HEK293 (cell line): ENCODE results near the gene AP1S2.

Experiments used
- CTCF ChIA-PET: fragments of 350-600 bp; formaldehyde crosslinking; extraction: SDS; loops from one replicate; lab custom pipeline; 2021; ENCODE audit warnings: antibody characterized with exemption; lab: Yijun Ruan, JAX
- POLR2A ChIA-PET: fragments of 300-600 bp; formaldehyde crosslinking; extraction: SDS; loops from one replicate; lab custom pipeline; 2020; ENCODE audit warnings: antibody characterized with exemption, inconsistent platforms; lab: Yijun Ruan, JAX
- H3K27ac ChIP-seq: fragments of 200-500 bp; sonication (Bioruptor generic); 2 replicates; pipeline ENCODE4 v1.5.1; 2014; ENCODE audit warnings: low read depth, low read length, control low read depth, inconsistent platforms; ENCODE audit errors: extremely low read depth
- H3K36me3 ChIP-seq, 2 experiments: fragments of 200-500 bp in 1 of 2; sonication (Bioruptor generic) in 1 of 2; 1 replicate in 1 of 2; 2 replicates in 1 of 2; pipeline ENCODE4 v1.5.1; 2014 to 2017; ENCODE audit warnings: inconsistent platforms in 2 of 2, low read length in 2 of 2; ENCODE audit not compliant: control insufficient read depth in 2 of 2, insufficient read depth in 1 of 2
- H3K4me1 ChIP-seq: fragments of 200-500 bp; sonication (Bioruptor generic); 2 replicates; pipeline ENCODE4 v1.5.1; 2014; ENCODE audit warnings: mild to moderate bottlenecking, low read length, inconsistent platforms; ENCODE audit not compliant: control insufficient read depth, insufficient read depth
- H3K4me3 ChIP-seq: 2 replicates; pipeline ENCODE4 v1.5.1; 2011; ENCODE audit warnings: low read depth, mild to moderate bottlenecking, control low read depth, low read length, moderate library complexity
- H3K9me3 ChIP-seq: fragments of 200-500 bp; sonication (Bioruptor generic); 2 replicates; pipeline ENCODE4 v1.5.1; 2014; ENCODE audit warnings: low read depth, low read length, inconsistent platforms; ENCODE audit not compliant: control insufficient read depth, insufficient read depth
- GLI4 ChIP-seq: fragments of 450-650 bp; formaldehyde crosslinking; IDR thresholded peaks from 2 replicates; pipeline ENCODE4 v1.5.1; 2016; ENCODE audit warnings: missing biosample characterization, missing genetic modification characterization
- GLIS1 ChIP-seq: fragments of 450-650 bp; formaldehyde crosslinking; IDR thresholded peaks from 2 replicates; pipeline ENCODE4 v1.5.1; 2016; ENCODE audit warnings: missing biosample characterization, missing genetic modification characterization
- SP7 ChIP-seq: fragments of 450-650 bp; formaldehyde crosslinking; IDR thresholded peaks from 2 replicates; pipeline ENCODE4 v1.5.1; 2016; ENCODE audit warnings: missing biosample characterization, missing genetic modification characterization
- ZBTB7A ChIP-seq: fragments of 450-650 bp; formaldehyde crosslinking; IDR thresholded peaks from 2 replicates; pipeline ENCODE4 v1.5.1; 2016; ENCODE audit warnings: low read depth, missing biosample characterization, missing genetic modification characterization
- ZFP3 ChIP-seq: fragments of 450-650 bp; formaldehyde crosslinking; IDR thresholded peaks from 2 replicates; pipeline ENCODE4 v1.5.1; 2016; ENCODE audit warnings: low read depth, missing biosample characterization, missing genetic modification characterization
- ZFP37 ChIP-seq: fragments of 450-650 bp; formaldehyde crosslinking; IDR thresholded peaks from 2 replicates; pipeline ENCODE4 v1.5.1; 2016; ENCODE audit warnings: missing biosample characterization, missing genetic modification characterization
- ZNF114 ChIP-seq: fragments of 450-650 bp; formaldehyde crosslinking; IDR thresholded peaks from 2 replicates; pipeline ENCODE4 v1.5.0; 2017; ENCODE audit warnings: missing biosample characterization, missing genetic modification characterization
- ZNF138 ChIP-seq: fragments of 450-650 bp; formaldehyde crosslinking; IDR thresholded peaks from 2 replicates; pipeline ENCODE4 v1.5.1; 2016; ENCODE audit warnings: missing biosample characterization, missing genetic modification characterization, borderline replicate concordance
- ZNF157 ChIP-seq: fragments of 450-650 bp; formaldehyde crosslinking; IDR thresholded peaks from 2 replicates; pipeline ENCODE4 v1.5.1; 2016; ENCODE audit warnings: missing biosample characterization, missing genetic modification characterization
- ZNF175 ChIP-seq: fragments of 450-650 bp; formaldehyde crosslinking; IDR thresholded peaks from 2 replicates; pipeline ENCODE4 v1.5.1; 2016; ENCODE audit warnings: missing biosample characterization, missing genetic modification characterization
- ZNF23 ChIP-seq: fragments of 450-650 bp; formaldehyde crosslinking; IDR thresholded peaks from 2 replicates; pipeline ENCODE4 v1.5.1; 2016; ENCODE audit warnings: missing biosample characterization, missing genetic modification characterization, borderline replicate concordance
- ZNF266 ChIP-seq: fragments of 450-650 bp; formaldehyde crosslinking; IDR thresholded peaks from 2 replicates; pipeline ENCODE4 v1.5.1; 2016; ENCODE audit warnings: missing biosample characterization, missing genetic modification characterization, low read depth
- ZNF302 ChIP-seq: fragments of 450-650 bp; formaldehyde crosslinking; IDR thresholded peaks from 2 replicates; pipeline ENCODE4 v1.5.1; 2016; ENCODE audit warnings: missing biosample characterization, missing genetic modification characterization, low read depth
- ZNF350 ChIP-seq: fragments of 450-650 bp; formaldehyde crosslinking; IDR thresholded peaks from 2 replicates; pipeline ENCODE4 v1.5.0; 2017; ENCODE audit warnings: missing biosample characterization, mild to moderate bottlenecking, missing genetic modification characterization
- ZNF433 ChIP-seq: fragments of 450-650 bp; formaldehyde crosslinking; IDR thresholded peaks from 2 replicates; pipeline ENCODE4 v1.5.1; 2016; ENCODE audit warnings: missing biosample characterization, missing genetic modification characterization, low read depth
- ZNF571 ChIP-seq: fragments of 450-650 bp; formaldehyde crosslinking; IDR thresholded peaks from 2 replicates; pipeline ENCODE4 v1.5.0; 2017; ENCODE audit warnings: missing biosample characterization, missing genetic modification characterization
- ZNF843 ChIP-seq: fragments of 450-650 bp; formaldehyde crosslinking; IDR thresholded peaks from 2 replicates; pipeline ENCODE4 v1.5.1; 2016; ENCODE audit warnings: missing biosample characterization, missing genetic modification characterization
- ZSCAN16 ChIP-seq: fragments of 450-650 bp; formaldehyde crosslinking; IDR thresholded peaks from 2 replicates; pipeline ENCODE4 v1.5.1; 2016; ENCODE audit warnings: missing biosample characterization, missing genetic modification characterization
- TF ChIP-seq, protein P1 (sequence below): fragments of 450-650 bp; formaldehyde crosslinking; IDR thresholded peaks from 2 replicates; pipeline ENCODE4 v1.5.1; 2016; ENCODE audit warnings: missing biosample characterization, missing genetic modification characterization, low read depth
- TF ChIP-seq, protein P2 (sequence below): fragments of 450-650 bp; formaldehyde crosslinking; IDR thresholded peaks from 2 replicates; pipeline ENCODE4 v1.5.1; 2016; ENCODE audit warnings: missing biosample characterization, missing genetic modification characterization
- TF ChIP-seq, protein P3 (sequence below): fragments of 450-650 bp; formaldehyde crosslinking; IDR thresholded peaks from 2 replicates; pipeline ENCODE4 v1.5.1; 2016; ENCODE audit warnings: missing biosample characterization, missing genetic modification characterization, low read depth
- TF ChIP-seq, protein P4 (sequence below): fragments of 450-650 bp; formaldehyde crosslinking; IDR thresholded peaks from 2 replicates; pipeline ENCODE4 v1.5.1; 2016; ENCODE audit warnings: missing biosample characterization, missing genetic modification characterization
- TF ChIP-seq, protein P5 (sequence below): fragments of 450-650 bp; formaldehyde crosslinking; IDR thresholded peaks from 2 replicates; pipeline ENCODE4 v1.5.1; 2016; ENCODE audit warnings: missing biosample characterization, missing genetic modification characterization

The AP1S2 gene

DNA sequence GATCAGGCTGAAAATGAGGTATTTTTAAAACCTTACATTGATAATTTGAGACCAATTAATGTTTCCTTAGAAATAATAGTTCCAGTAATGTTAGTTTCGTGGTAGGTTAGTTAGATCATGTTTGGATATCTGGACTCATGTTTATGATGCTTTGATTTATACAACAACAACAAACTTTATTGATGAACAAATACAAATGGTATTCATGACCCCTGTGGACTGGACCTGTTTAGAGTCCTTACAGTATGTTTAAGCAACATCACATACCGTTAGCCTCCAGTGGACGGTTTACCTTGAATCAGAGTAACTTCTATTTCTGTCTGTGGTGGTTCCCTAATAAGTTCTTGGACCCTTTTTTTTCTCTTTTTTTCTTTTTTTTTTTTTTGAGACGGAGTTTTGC is 46.4 kb downstream of the AP1S2 start (continued):
- TF ChIP-seq GLI4 (tag by site-specific recombination) (no peak), ZNF302 (tag by site-specific recombination) (no peak), GLIS1 (tag by site-specific recombination) (no peak), ZNF138 (tag by site-specific recombination) (no peak), ZNF350 (tag by site-specific recombination) (no peak), ZFP3 (tag by site-specific recombination) (no peak), ZNF843 (tag by site-specific recombination) (no peak), SP7 (no peak), ZBTB7A (tag by site-specific recombination) (no peak)
- TF ChIP-seq, protein P1, sequence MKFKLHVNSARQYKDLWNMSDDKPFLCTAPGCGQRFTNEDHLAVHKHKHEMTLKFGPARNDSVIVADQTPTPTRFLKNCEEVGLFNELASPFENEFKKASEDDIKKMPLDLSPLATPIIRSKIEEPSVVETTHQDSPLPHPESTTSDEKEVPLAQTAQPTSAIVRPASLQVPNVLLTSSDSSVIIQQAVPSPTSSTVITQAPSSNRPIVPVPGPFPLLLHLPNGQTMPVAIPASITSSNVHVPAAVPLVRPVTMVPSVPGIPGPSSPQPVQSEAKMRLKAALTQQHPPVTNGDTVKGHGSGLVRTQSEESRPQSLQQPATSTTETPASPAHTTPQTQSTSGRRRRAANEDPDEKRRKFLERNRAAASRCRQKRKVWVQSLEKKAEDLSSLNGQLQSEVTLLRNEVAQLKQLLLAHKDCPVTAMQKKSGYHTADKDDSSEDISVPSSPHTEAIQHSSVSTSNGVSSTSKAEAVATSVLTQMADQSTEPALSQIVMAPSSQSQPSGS (tag by site-specific recombination), result no peak
- TF ChIP-seq, protein P2, sequence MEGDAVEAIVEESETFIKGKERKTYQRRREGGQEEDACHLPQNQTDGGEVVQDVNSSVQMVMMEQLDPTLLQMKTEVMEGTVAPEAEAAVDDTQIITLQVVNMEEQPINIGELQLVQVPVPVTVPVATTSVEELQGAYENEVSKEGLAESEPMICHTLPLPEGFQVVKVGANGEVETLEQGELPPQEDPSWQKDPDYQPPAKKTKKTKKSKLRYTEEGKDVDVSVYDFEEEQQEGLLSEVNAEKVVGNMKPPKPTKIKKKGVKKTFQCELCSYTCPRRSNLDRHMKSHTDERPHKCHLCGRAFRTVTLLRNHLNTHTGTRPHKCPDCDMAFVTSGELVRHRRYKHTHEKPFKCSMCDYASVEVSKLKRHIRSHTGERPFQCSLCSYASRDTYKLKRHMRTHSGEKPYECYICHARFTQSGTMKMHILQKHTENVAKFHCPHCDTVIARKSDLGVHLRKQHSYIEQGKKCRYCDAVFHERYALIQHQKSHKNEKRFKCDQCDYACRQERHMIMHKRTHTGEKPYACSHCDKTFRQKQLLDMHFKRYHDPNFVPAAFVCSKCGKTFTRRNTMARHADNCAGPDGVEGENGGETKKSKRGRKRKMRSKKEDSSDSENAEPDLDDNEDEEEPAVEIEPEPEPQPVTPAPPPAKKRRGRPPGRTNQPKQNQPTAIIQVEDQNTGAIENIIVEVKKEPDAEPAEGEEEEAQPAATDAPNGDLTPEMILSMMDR, result no peak

DNA sequence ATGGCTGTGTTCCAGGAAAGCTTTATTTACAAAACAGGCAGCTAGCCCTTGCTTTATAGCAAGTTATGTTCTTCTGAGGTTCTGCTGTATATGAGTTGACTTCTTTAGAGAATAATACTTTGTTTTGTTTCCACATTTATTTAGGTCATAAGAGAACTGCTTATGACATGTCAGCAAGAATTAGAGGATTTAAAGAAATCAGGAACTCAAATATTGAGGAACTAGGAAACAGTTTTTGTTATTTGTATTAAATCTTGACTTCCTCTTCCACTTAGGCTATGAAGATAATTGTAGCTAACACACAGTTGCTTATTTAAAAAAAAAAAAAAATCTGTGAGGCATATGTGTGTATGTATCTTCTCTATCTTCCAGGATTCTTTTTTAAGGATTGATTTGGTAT is 50.0 kb downstream of the AP1S2 start:
- POLR2A ChIA-PET, result no interaction called here
- Histone ChIP-seq H3K4me1 (no peaks in the 10 kb centered on the region), H3K4me3 (no peak overlapping the region), H3K36me3 (peaks cover 53% of the 10 kb centered on the region in 2 experiments), H3K27ac (no peak overlapping the region), H3K9me3 (no peaks in the 10 kb centered on the region)
- CTCF ChIA-PET, result interaction anchor here (0.6 to 1.3 kb wide), 5 partner anchors 9 to 891 kb away, joined by 3 to 5 read pairs (median 3); no protein-coding TSS in a partner anchor
- TF ChIP-seq, protein P3, sequence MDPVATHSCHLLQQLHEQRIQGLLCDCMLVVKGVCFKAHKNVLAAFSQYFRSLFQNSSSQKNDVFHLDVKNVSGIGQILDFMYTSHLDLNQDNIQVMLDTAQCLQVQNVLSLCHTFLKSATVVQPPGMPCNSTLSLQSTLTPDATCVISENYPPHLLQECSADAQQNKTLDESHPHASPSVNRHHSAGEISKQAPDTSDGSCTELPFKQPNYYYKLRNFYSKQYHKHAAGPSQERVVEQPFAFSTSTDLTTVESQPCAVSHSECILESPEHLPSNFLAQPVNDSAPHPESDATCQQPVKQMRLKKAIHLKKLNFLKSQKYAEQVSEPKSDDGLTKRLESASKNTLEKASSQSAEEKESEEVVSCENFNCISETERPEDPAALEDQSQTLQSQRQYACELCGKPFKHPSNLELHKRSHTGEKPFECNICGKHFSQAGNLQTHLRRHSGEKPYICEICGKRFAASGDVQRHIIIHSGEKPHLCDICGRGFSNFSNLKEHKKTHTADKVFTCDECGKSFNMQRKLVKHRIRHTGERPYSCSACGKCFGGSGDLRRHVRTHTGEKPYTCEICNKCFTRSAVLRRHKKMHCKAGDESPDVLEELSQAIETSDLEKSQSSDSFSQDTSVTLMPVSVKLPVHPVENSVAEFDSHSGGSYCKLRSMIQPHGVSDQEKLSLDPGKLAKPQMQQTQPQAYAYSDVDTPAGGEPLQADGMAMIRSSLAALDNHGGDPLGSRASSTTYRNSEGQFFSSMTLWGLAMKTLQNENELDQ (tag by site-specific recombination), result no peak
- TF ChIP-seq ZSCAN16 (no peak), ZNF175 (no peak), ZNF571 (tag by site-specific recombination) (no peak), ZNF433 (tag by site-specific recombination) (no peak), ZNF23 (no peak), ZNF266 (tag by site-specific recombination) (no peak), ZNF157 (no peak), ZFP37 (tag by site-specific recombination) (no peak), ZNF114 (tag by site-specific recombination) (no peak), SP7 (no peak)
- TF ChIP-seq, protein P4, sequence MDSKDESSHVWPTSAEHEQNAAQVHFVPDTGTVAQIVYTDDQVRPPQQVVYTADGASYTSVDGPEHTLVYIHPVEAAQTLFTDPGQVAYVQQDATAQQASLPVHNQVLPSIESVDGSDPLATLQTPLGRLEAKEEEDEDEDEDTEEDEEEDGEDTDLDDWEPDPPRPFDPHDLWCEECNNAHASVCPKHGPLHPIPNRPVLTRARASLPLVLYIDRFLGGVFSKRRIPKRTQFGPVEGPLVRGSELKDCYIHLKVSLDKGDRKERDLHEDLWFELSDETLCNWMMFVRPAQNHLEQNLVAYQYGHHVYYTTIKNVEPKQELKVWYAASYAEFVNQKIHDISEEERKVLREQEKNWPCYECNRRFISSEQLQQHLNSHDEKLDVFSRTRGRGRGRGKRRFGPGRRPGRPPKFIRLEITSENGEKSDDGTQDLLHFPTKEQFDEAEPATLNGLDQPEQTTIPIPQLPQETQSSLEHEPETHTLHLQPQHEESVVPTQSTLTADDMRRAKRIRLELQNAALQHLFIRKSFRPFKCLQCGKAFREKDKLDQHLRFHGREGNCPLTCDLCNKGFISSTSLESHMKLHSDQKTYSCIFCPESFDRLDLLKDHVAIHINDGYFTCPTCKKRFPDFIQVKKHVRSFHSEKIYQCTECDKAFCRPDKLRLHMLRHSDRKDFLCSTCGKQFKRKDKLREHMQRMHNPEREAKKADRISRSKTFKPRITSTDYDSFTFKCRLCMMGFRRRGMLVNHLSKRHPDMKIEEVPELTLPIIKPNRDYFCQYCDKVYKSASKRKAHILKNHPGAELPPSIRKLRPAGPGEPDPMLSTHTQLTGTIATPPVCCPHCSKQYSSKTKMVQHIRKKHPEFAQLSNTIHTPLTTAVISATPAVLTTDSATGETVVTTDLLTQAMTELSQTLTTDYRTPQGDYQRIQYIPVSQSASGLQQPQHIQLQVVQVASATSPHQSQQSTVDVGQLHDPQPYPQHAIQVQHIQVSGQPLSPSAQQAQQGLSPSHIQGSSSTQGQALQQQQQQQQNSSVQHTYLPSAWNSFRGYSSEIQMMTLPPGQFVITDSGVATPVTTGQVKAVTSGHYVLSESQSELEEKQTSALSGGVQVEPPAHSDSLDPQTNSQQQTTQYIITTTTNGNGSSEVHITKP (tag by site-specific recombination), result no peak
- TF ChIP-seq, protein P5, sequence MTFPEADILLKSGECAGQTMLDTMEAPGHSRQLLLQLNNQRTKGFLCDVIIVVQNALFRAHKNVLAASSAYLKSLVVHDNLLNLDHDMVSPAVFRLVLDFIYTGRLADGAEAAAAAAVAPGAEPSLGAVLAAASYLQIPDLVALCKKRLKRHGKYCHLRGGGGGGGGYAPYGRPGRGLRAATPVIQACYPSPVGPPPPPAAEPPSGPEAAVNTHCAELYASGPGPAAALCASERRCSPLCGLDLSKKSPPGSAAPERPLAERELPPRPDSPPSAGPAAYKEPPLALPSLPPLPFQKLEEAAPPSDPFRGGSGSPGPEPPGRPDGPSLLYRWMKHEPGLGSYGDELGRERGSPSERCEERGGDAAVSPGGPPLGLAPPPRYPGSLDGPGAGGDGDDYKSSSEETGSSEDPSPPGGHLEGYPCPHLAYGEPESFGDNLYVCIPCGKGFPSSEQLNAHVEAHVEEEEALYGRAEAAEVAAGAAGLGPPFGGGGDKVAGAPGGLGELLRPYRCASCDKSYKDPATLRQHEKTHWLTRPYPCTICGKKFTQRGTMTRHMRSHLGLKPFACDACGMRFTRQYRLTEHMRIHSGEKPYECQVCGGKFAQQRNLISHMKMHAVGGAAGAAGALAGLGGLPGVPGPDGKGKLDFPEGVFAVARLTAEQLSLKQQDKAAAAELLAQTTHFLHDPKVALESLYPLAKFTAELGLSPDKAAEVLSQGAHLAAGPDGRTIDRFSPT (tag by site-specific recombination), result no peak
